Mucosa of descending colon (tissue), 3 donors: ENCODE measurements around the gene TSGA10. TPM values are rescaled to one million over a fixed set of nuclear protein-coding genes. Genes with fewer than 3 reads are reported as not detected.
"Not testable (repeated sequence)": the region's sequence is repeated elsewhere in the genome, so short reads cannot be mapped to it uniquely, and the experiment has no call there.

Source experiments
- ATAC-seq: fragments of 200-7000 bp; cut with Tn5 transposase; one replicate; pipeline ENCODE4 v1.9.1; 2020; ENCODE audit warnings: mild to moderate bottlenecking, moderate library complexity
- DNase-seq, 3 donors: peaks; one replicate each; pipeline ENCODE4 v3.0.0-alpha.2; 2020
- H3K36me3 ChIP-seq: fragments of 200-600 bp; one replicate; pipeline ENCODE4 v1.8.0; 2021; ENCODE audit warnings: low read depth, mild to moderate bottlenecking
- H3K4me1 ChIP-seq: fragments of 200-600 bp; one replicate; pipeline ENCODE4 v1.8.0; 2021; ENCODE audit warnings: low read depth, mild to moderate bottlenecking
- H3K4me3 ChIP-seq: fragments of 200-600 bp; one replicate; pipeline ENCODE4 v1.8.0; 2021; ENCODE audit warnings: mild to moderate bottlenecking
- H3K9me3 ChIP-seq: fragments of 200-600 bp; one replicate; pipeline ENCODE4 v1.8.0; 2021; ENCODE audit warnings: mild to moderate bottlenecking
- CTCF ChIP-seq: fragments of 200-600 bp; IDR thresholded peaks from one replicate; pipeline ENCODE4 v1.8.0; 2022; ENCODE audit warnings: antibody characterized with exemption, mild to moderate bottlenecking
- intact Hi-C, 2 donors: fragments of 100-400 bp; cut with DNase I in 1 of 2; cut with micrococcal nuclease in 1 of 2; formaldehyde crosslinking; loops; one replicate each; pipeline versions ENCODE4 v1.11.0 to v1.11.1; 2022; cut with DNase I, micrococcal nuclease
- total RNA-seq, 3 donors: library from RNA; stranded (reverse); fragmentation: NEBNext Ultra II Directional in 2 of 3; extraction: Animal tissue kit (Norgen Biotek cat#: 25700) in 2 of 3; gene quantifications; one replicate each; pipeline versions ENCODE4 v1.2.1 to v1.2.4, GENCODE V29; 2021 to 2023
- donor health status: DM: no; HTN: no; CAD: no; lungs with moderate emphysema.
- donor health status: DM: no; HTN: no; CAD: no.
- donor health status: DM: no; HTN: yes; CAD: no.

Gene TSGA10
- total RNA-seq, 3 donors from 2014 or later: 6.6 to 8.8 (median 7.8) TPM

DNA sequence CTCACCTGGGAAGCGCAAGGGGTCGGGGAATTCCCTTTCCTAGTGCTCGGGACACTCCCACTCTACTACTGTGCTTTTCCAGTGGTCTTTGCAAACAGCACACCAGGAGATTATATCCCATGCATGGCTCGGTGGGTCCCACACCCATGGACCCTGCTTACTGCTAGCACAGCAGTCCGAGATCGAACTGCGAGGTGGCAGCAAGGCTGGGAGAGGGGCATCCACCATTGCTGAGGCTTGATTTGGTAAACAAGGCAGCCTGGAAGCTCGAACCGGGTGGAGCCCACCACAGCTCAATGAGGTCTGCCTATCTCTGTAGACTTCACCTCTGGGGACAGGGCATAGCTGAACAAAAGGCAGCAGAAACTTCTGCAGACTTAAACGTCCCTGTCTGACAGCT, 154.0 kb downstream of the TSGA10 start:
- TF ChIP-seq CTCF: no peak
- ATAC-seq: no peak
- intact Hi-C loops: no loop called here

DNA sequence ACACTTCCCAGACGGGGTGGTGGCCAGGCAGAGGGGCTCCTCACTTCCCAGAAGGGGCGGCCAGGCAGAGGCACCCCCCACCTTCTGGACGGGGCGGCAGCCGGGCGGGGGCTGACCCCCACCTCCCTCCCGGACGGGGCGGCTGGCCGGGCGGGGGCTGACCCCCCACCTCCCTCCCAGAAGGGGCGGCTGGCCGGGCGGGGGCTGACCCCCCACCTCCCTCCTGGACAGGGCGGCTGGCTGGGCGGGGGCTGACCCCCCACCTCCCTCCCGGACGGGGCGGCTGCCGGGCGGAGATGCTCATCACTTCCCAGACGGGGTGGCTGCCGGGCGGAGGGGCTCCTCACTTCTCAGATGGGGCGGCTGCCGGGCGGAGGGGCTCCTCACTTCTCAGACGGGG, 166.0 kb downstream of the TSGA10 start:
- H3K36me3 ChIP-seq, DNase-seq, H3K4me1 ChIP-seq, H3K4me3 ChIP-seq, ATAC-seq, intact Hi-C loops, H3K9me3 ChIP-seq: not testable (repeated sequence)

More for the DNA sequence above, 154.0 kb downstream of the TSGA10 start:
- Histone ChIP-seq H3K36me3 (no peaks in the 10 kb centered on the region), H3K4me1 (no peaks in the 10 kb centered on the region), H3K4me3 (no peak overlapping the region), H3K9me3 (peaks cover 2% of the 10 kb centered on the region)
- no peak for DNase-seq

GRCh38 chr2:98985905-98986666, 168.7 kb downstream of the TSGA10 start:
- TF ChIP-seq CTCF: no peak
- H3K4me1 ChIP-seq: no peaks in the 10 kb centered on the region
- ATAC-seq (no peak), DNase-seq (no peak)
- no peaks in the 10 kb centered on the region for H3K9me3 ChIP-seq
- intact Hi-C loops: no loop called here
- H3K36me3 ChIP-seq: no peaks in the 10 kb centered on the region
- no peak overlapping the region for H3K4me3 ChIP-seq

DNA sequence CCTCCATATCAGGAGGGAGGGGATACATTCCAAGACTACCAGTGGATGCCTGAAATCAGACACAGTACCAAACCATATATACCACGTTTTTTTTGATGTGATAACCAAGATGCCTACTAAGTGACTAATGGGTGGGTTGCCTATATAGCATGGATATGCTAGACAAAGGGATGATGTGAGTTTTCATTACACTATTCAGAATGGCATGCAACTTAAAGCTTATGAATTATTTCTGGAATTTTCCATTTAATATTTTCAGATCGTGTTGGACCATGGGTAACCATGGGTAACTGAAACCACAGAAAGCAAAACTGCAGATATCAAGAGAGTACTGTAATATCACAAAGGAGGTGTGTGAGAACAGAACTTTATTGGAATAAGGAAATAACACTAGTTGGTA, 179.1 kb downstream of the TSGA10 start:
- no peak for ATAC-seq
- H3K9me3 ChIP-seq: peaks cover 21% of the 10 kb centered on the region
- TF ChIP-seq CTCF: no peak
- no peak overlapping the region for H3K4me3 ChIP-seq
- intact Hi-C loops: no loop called here
- no peaks in the 10 kb centered on the region for H3K36me3 ChIP-seq
- no peak for DNase-seq
- H3K4me1 ChIP-seq: no peaks in the 10 kb centered on the region

GRCh38 chr2:98972582-98973167, 182.1 kb downstream of the TSGA10 start:
- ATAC-seq: no peak
- H3K4me1 ChIP-seq: no peaks in the 10 kb centered on the region
- peaks cover 27% of the 10 kb centered on the region for H3K9me3 ChIP-seq
- H3K4me3 ChIP-seq: no peak overlapping the region
- intact Hi-C loops: no loop called here
- no peak for DNase-seq
- no peak for TF ChIP-seq CTCF
- H3K36me3 ChIP-seq: no peaks in the 10 kb centered on the region

GRCh38 chr2:98959810-98960507, 194.8 kb downstream of the TSGA10 start:
- Histone ChIP-seq H3K4me3 (no peak overlapping the region), H3K4me1 (no peaks in the 10 kb centered on the region), H3K36me3 (no peaks in the 10 kb centered on the region), H3K9me3 (no peaks in the 10 kb centered on the region)
- intact Hi-C loops: no loop called here
- TF ChIP-seq CTCF: no peak
- ATAC-seq (no peak), DNase-seq (no peak)
